KBM-7 (cell line): Measurements from ENCODE around the gene OCLN.
"Not testable (repeated sequence)": the region's sequence is repeated elsewhere in the genome, so short reads cannot be mapped to it uniquely, and the experiment has no call there.

Source experiments
- DNase-seq: peaks from one replicate; pipeline ENCODE4 v3.0.0-alpha.2; 2015
- in situ Hi-C: fragments of 300-500 bp; cut with MboI; formaldehyde crosslinking; loops from 2 replicates; pipeline ENCODE4 v1.14.3; 2020; ENCODE audit warnings: low sequenced_read_pairs, low pct_unique_long_range_greater_than_20kb, mixed read lengths

Gene OCLN, protein sequence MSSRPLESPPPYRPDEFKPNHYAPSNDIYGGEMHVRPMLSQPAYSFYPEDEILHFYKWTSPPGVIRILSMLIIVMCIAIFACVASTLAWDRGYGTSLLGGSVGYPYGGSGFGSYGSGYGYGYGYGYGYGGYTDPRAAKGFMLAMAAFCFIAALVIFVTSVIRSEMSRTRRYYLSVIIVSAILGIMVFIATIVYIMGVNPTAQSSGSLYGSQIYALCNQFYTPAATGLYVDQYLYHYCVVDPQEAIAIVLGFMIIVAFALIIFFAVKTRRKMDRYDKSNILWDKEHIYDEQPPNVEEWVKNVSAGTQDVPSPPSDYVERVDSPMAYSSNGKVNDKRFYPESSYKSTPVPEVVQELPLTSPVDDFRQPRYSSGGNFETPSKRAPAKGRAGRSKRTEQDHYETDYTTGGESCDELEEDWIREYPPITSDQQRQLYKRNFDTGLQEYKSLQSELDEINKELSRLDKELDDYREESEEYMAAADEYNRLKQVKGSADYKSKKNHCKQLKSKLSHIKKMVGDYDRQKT

DNA sequence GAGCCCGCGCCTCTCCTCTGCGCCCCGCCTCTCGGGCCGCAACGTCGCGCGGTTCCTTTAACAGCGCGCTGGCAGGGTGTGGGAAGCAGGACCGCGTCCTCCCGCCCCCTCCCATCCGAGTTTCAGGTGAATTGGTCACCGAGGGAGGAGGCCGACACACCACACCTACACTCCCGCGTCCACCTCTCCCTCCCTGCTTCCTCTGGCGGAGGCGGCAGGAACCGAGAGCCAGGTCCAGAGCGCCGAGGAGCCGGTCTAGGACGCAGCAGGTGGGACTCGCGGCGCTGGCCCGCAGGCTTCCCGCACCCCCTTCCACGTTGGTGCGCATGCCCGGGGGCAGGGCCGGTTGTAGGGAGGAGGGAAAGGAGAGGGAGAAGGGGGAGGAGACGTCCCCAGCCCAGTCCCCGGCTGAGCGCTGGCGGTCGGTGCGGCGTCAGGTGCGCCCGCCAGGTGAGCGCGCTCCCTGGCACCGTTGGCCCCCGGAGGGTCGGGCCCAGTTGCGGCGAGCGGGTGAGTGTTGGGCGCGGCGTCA, at the start of gene OCLN:
Gene OCLN, plus strand, starts transcription at position 400 of the 532 bp plus-strand sequence. CDS start 11,455 bp downstream, outside the sequence.
- in situ Hi-C loops: no loop called here
- peak; percentile 79 for DNase-seq

DNA sequence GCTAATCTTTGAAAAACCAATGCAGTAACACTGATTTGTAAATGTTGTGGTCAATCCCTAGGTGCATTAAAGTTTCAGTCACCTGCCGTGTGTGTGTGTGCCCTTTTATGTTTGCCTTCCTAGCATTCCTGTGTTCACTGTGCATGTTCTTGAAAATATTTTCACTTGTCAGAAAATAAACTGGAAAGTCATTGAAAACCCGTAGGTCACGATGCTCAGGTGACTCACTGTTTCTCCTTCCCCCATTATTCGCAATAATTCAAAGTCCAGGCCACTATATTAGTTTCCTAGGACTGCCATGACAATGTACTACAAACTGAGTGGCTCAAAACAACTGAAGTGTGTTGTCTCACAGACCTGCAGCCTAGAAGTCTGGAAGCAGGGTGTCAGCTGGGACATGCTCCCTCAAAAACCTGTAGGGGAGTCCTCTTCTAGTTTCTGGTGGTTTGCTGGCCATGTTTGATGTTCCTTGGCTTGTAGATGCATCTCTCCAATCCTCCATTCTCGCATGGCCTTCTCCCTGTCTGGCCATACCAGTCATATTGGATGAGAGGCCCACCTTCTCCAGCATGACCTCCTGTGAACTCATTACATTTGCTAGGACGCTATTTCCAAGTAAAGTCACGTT, 48.3 kb upstream of the OCLN start:
- DNase-seq: no peak
- in situ Hi-C loops: no loop called here

DNA sequence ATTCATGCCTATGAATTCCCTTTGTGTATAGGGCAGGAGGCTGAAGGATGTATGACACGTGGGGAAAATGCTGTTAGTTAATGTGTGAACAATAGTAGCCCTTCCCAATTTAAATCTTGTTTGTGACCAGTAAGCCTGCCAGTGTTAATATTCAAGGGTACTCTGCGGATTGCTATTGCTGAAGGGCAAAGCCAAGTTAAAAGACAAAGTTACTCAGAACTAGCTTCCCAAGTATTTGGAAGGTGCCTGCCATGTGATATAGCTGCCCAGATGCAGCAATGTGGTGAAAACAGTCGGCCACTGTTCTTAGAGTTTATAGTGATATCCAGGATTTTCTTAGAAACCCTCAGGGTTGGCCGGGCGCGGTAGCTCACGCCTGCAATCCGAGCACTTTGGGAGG, 43.1 kb upstream of the OCLN start:
- no peak for DNase-seq
- in situ Hi-C loops: no loop called here

DNA sequence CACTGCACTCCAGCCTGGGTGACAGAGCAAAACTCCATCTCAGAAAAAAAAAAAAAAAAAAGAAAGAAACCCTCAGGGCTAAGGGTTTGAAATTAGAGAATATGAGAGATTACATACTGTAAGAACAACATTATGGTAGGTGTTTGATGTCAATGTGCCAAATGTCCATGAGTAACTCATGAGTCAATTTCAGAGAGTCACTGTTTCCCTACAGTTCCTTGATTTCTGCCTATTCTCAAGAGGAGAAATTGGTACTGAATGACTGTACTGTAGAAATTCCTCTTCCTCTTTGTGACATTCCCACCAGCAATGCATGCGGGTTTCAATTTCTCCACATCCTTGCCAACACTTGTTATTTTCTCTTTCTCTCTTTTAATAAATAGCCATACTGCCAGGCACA, 42.5 kb upstream of the OCLN start:
- in situ Hi-C loops: no loop called here
- DNase-seq: no peak

DNA sequence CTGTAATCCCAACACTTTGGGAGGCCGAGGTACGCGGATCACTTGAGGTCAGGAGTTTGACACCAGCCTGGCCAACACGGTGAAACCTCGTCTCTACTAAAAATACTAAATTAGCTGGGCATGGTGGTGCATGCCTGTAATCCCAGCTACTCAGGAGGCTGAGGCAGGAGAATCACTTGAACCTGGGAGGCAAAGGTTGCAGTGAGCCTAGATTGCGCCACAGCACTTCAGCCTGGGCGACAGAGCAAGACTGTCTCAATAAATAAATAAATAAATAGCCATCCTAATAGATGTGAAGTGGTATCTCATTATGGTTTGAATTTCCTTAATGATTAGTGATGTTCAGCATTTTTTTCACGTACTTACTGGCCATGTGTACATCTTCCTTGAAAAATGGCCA, 42.1 kb upstream of the OCLN start:
- DNase-seq, in situ Hi-C loops: not testable (repeated sequence)

DNA sequence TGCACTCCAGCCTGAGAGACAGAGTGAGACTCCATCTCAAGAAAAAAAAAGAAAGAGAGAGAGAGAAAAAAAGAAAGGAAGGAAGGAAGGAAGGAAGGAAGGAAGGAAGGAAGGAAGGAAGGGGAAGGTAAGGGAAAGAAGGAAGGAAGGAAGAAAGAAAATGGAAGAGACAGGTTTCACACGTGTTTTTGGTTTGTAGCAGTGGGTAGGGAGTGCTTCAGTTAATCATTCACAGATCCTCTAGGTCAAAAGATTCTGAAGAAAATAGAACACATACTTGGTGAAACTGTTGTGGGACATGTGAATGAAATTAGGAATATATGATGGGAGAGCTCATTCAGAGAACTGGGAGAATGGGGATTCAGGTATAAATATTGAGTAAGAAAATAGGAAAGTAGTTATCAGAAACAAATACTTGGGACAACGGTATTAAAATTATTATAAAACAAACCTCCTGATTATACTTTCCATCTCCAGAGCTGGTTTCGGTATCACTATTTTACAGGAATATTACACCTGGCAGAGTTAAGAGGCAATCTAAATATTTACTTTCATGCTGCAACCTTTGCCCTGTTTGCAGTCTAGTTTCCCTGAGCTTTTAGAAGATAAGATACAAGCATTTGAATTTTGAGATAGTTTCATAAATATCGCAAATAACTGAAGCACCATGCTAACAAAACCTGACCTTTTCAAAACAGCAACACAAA, 40.5 kb upstream of the OCLN start:
- DNase-seq: no peak
- in situ Hi-C loops: no loop called here

DNA sequence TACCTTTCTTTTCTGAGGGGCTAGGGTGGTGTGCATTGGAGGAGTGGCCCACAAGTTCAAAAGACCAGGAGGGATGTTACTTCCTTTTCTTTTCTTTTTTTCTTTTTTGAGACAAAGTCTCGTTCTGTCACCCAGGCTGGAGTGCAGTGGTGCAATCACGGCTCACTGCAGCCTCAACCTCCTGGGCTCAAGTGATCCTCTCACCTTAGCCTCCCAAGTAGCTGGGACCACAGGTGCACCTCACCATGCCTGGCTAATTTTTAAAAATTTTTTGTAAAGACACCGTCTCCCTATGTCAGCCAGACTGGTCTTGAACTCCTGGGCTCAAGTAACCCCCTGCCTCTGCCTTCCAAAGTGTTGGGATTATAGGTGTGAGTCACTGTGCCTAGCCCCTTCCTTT, 39.1 kb upstream of the OCLN start:
- in situ Hi-C loops, DNase-seq: not testable (repeated sequence)

DNA sequence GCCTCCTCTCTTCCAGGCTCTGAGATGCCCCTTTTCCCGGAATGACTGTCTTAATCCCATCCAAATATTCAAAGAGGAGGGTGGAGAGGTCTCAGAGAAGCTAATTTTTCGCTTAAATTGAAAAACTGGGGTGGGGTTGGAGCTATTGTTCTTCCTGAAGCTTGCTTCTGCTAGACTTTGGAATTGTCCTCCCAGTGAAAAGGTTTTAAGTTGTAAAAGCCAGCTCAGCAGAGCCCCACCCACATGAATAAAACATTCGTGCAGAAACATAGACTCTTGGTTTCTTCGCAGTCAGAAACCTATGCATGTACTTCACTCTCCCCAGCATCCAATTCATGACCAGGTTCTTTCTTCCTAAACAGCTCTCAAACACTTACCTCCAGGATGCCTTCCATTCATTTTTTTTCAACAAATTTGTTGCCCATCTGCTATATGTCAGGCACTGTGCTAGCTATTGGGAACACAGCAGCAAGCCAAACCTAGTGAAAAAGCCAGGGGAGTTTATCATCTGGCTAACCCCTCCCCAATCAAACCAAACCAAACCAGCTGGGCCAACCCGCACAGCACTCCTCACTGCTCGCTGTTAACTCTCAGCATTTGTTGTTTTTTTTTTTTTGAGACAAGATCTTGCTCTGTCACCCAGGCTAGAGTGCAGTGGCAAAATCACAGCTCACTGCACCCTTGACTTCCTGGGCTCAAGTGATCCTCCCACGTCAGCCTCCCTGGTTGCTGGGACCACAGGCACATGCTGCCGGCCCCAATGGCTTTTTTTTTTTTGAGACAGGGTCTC, 37.9 kb upstream of the OCLN start:
- in situ Hi-C loops: no loop called here
- DNase-seq: no peak

DNA sequence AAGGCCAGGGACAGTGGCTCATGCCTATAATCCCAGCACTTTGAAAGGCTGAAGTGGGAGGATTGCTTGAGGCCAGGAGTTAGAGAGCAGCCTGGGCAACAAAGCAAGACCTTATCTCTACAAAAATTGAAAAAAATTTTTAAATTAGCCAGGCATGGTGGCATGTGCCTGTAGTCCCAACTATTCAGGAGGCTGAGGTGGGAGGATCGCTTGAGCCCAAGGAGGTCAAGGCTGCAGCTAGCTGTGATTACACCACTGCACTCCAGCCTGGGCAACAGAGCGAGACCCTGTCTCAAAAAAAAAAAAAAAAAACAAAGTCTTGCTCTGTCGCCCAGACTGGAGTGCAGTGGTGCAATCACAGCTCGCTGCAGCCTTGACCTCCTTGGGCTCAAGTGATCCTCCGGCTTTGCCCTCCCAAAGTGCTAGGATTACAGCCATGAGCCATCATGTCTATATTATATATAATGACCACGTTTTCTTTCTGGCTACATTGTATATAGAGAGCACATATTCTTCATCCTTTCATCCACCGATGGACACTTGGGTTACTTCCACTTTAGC, 37.1 kb upstream of the OCLN start:
- in situ Hi-C loops: not testable (repeated sequence)

DNA sequence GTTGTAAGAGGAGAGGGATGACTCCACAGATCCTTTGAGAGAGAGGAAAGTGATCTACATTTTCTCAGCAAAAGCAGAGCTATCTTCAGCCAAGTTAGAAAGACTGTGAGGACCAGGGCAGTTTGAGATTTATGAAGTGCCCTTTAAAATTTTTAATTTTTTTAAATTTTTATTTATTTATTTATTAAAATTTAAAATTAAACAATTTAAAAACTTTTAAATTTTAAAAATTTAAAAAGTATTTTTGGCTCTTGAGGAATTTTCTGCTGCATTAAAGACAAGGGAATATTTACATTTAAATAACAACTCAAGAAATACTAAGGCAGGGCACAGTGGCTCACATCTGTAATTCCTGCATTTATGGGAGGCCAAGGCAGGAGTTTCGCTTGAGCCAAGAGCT, 30.4 kb upstream of the OCLN start:
- in situ Hi-C loops: no loop called here
- DNase-seq: no peak

More for the DNA sequence above, 37.1 kb upstream of the OCLN start:
- not testable (repeated sequence) for DNase-seq

DNA sequence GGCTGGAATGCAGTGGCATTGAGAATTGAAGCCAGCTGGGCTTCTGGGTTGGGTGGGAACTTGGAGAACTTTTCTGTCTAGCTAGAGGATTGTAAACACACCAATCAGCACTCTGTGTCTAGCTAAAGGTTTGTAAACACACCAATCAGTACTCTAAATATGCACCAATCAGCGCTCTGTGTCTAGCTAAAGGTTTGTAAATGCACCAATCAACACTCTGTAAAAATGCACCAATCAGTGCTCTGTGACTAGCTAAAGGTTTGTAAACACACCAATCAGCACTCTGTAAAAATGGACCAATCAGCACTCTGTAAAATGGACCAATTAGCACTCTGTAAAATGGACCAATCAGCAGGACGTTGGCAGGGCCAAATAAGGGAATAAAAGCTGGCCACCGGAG, 26.2 kb upstream of the OCLN start:
- DNase-seq, in situ Hi-C loops: not testable (repeated sequence)

DNA sequence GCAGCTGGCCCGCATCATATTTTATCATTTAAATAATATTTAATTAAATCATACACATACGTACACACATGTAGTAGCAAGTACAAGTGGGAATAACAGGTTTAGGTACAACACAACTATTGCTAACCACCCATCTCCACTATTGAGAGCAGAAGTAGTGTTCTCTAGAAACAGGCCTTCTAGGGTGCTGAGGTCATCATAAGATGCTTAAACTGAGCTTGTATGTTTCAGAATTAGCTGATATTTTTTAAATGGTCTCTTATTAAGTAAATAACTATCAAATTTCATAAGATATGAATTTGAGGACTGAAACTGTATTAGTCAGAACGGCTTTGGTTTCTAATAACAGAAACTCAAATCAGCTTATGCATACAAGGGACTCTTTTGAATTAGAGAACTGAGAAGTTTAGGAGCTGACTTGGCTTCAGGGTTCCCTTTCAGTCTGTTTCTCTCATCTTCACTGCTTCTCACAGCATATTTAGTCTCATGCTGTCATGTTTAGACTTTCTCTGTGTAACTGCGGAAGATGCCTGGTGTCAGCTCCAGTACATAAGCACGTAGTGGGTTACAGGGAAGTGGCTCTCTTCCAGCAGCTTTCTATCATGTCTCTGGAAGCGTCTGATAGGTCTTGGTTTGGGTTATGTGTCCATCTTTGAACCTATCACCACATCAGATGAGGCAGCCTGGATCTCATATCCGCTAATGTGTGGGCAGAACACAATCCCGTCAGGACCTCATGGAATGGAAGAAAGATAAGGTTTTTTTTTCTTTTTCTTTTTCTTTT, 25.0 kb upstream of the OCLN start:
- in situ Hi-C loops: no loop called here
- no peak for DNase-seq

DNA sequence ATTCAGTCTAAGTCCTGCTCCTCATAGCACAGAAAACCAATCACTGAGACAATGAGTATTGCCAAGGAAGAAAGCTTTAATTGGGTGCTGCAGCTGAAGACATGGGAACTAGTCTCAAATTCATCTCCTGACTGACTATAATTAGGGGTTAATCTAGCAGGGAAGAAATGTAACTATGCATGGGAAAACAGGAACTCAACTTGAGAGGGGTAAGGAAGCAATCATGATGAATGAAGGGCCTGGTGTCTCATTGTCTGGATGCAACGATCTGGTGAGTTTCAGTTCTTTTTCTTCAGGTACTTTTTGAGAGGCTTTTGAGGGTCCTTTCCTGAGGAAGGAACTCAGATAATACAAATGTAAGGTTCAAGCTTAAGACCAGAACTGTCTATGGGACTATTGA, 24.0 kb upstream of the OCLN start:
- DNase-seq: peak; percentile 22
- in situ Hi-C loops: no loop called here

DNA sequence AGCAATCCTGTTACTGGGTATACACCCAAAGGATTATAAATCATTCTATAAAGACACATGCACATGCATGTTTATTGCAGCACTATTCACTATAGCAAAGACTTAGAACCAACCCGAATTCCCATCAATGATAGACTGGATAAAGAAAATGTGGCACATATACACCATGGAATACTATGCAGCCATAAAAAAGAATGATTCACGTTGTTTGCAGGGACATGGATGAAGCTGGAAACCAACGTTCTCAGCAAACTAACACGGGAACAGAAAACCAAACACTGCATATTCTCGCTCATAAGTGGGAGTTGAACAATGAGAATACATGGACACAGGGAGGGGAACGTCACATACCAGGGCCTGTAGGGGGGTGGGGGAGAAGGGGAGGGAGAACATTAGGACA, 21.1 kb upstream of the OCLN start:
- DNase-seq, in situ Hi-C loops: not testable (repeated sequence)

DNA sequence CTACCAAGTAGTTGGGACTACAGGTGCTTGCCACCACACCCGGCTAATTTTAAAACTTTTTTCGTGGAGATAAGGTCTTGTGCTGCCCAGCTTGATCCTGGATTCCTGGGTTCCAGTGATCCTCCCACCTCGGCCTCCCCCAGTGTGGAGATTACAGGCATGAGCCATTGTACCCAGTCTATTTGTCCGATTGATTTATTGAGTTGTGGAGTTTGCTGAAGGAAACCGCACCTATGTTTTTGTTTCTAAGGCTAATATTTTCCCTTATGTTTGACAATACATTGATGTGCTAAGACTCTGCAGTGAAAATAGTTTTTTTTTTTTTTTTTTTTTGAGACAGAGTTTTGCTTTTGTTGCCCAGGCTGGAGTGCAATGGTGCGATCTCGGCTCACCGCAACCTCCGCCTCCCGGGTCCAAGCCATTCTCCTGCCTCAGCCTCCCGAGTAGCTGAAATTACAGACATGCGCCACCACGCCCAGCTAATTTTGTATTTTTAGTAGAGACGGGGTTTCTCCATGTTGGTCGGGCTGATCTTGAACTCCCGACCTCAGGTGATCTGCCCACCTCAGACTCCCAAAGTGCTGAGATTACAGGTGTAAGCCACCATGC, 20.0 kb upstream of the OCLN start:
- in situ Hi-C loops, DNase-seq: not testable (repeated sequence)

DNA sequence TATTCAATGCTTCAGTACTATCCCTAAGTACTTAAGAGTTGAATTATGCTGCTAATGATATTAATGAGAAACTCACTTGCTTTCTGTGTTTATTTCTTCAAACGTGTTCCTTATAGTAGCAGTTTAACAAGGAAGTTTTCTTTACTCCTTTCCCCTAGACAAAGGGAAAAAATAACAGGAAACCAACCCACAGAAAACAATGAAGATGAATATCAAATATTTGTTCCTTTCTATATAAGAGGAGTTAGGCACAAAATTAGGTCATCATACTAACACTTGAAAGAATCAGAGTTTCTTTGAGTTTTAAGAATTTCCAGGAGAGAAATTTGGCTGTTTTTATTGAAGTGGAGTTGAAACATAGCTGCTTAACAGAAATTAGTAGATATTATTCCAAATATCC, 15.4 kb upstream of the OCLN start:
- no peak for DNase-seq
- in situ Hi-C loops: no loop called here

DNA sequence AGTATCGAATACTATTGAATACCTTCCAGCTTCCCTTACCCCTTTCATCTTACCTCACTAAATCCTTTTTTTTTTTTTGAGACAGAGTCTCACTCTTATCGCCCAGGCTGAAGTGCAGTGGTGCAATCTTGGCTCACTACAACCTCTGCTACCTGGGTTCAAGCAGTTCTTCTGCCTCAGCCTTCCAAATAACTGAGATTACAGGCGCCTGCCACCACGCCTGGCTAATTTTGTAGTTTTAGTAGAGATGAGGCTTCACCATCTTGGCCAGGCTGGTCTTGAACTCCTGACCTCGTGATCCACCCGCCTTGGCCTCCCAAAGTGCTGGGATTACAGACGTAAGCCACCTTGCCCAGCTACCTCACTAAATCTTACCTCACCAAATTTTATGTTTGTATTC, 14.3 kb upstream of the OCLN start:
- DNase-seq, in situ Hi-C loops: not testable (repeated sequence)
